HFFc6 (cell line): ENCODE measurements around the gene PLXND1. TPM values are rescaled to one million over a fixed set of nuclear protein-coding genes. Genes with fewer than 3 reads are reported as not detected.

Source experiments
- DNase-seq: peaks from one replicate; pipeline ENCODE4 v3.0.0-alpha.2; 2018
- H3K27ac Mint-ChIP-seq: 2 replicates; pipeline ENCODE4 v1.8.0; 2020; ENCODE audit warnings: mild to moderate bottlenecking, mixed read lengths
- H3K27me3 Mint-ChIP-seq: 2 replicates; pipeline ENCODE4 v1.8.0; 2021; ENCODE audit warnings: mild to moderate bottlenecking, moderate library complexity, mixed read lengths; ENCODE audit not compliant: insufficient read depth
- H3K36me3 Mint-ChIP-seq: 2 replicates; pipeline ENCODE4 v1.8.0; 2021; ENCODE audit warnings: low read depth, mixed read lengths
- H3K4me1 Mint-ChIP-seq: 2 replicates; pipeline ENCODE4 v1.8.0; 2020; ENCODE audit warnings: low read depth, mixed read lengths
- H3K4me3 Mint-ChIP-seq: 2 replicates; pipeline ENCODE4 v1.8.0; 2020; ENCODE audit warnings: mild to moderate bottlenecking, moderate library complexity, mixed read lengths
- H3K9me3 Mint-ChIP-seq: 2 replicates; pipeline ENCODE4 v1.8.0; 2020; ENCODE audit warnings: mild to moderate bottlenecking, mixed read lengths
- CTCF ChIP-seq: fragments of 200-600 bp; sonication (generic); IDR thresholded peaks from 2 replicates; pipeline ENCODE4 v1.5.0; 2021; ENCODE audit warnings: antibody characterized with exemption, mild to moderate bottlenecking
- total RNA-seq, 6 experiments: library from RNA; stranded (reverse); fragmentation: NEBNext Ultra II Directional; extraction: Animal tissue kit (Norgen Biotek cat#: 25700); gene quantifications; 2 replicates in 1 of 6; 3 replicates in 5 of 6; pipeline ENCODE4 v1.2.3, GENCODE V29; 2021

PLXND1 gene
- total RNA-seq, 6 experiments from 2014 or later, result 86.7 to 118 (median 108) TPM

- H3K4me3 Mint-ChIP-seq, result no peak within 1 kb of the TSS
- H3K9me3 Mint-ChIP-seq, result no peaks in the 10 kb centered on the region
- no peaks in the 10 kb centered on the region for H3K4me1 Mint-ChIP-seq
- H3K27ac Mint-ChIP-seq, result no peak within 1 kb of the TSS
- TF ChIP-seq CTCF, result no peak
- H3K27me3 Mint-ChIP-seq, result peaks cover 6% of the 10 kb centered on the region
- no peak for DNase-seq
- H3K36me3 Mint-ChIP-seq, result no peaks in the 10 kb centered on the region
These were observed 63.2 kb downstream of the PLXND1 start, which contains the start of gene H1-8 for GRCh38 chr3:129543156-129543790. TSS of gene H1-8 (plus strand) at chr3:129543175. CDS start at chr3:129543219, 44 bp downstream.

GRCh38 chr3:129542747-129543146 lies 63.7 kb downstream of the PLXND1 start:
- no peak for TF ChIP-seq CTCF
- Mint-ChIP-seq H3K27ac (no peak overlapping the region), H3K9me3 (no peaks in the 10 kb centered on the region), H3K27me3 (peaks cover 6% of the 10 kb centered on the region), H3K36me3 (no peaks in the 10 kb centered on the region), H3K4me1 (no peaks in the 10 kb centered on the region), H3K4me3 (no peak overlapping the region)
- DNase-seq, result no peak

GRCh38 chr3:129540776-129541516 lies 65.5 kb downstream of the PLXND1 start:
- no peak for DNase-seq
- peaks cover 6% of the 10 kb centered on the region for H3K27me3 Mint-ChIP-seq
- TF ChIP-seq CTCF, result no peak
- no peak overlapping the region for H3K27ac Mint-ChIP-seq
- no peak overlapping the region for H3K4me3 Mint-ChIP-seq
- no peaks in the 10 kb centered on the region for H3K36me3 Mint-ChIP-seq
- no peaks in the 10 kb centered on the region for H3K4me1 Mint-ChIP-seq
- H3K9me3 Mint-ChIP-seq, result no peaks in the 10 kb centered on the region

- no peak overlapping the region for H3K4me3 Mint-ChIP-seq
- H3K27me3 Mint-ChIP-seq, result peaks cover 6% of the 10 kb centered on the region
- no peak for DNase-seq
- H3K9me3 Mint-ChIP-seq, result no peaks in the 10 kb centered on the region
- H3K4me1 Mint-ChIP-seq, result peaks cover 8% of the 10 kb centered on the region
- no peak for TF ChIP-seq CTCF
- no peak overlapping the region for H3K27ac Mint-ChIP-seq
- H3K36me3 Mint-ChIP-seq, result no peaks in the 10 kb centered on the region
These were observed 67.3 kb downstream of the PLXND1 start for GRCh38 chr3:129539206-129539605.

GRCh38 chr3:129536804-129537203 lies 69.7 kb downstream of the PLXND1 start:
- no peak overlapping the region for H3K4me3 Mint-ChIP-seq
- TF ChIP-seq CTCF, result no peak
- H3K4me1 Mint-ChIP-seq, result peaks cover 12% of the 10 kb centered on the region
- no peak for DNase-seq
- H3K9me3 Mint-ChIP-seq, result no peaks in the 10 kb centered on the region
- H3K27me3 Mint-ChIP-seq, result peaks cover 3% of the 10 kb centered on the region
- no peaks in the 10 kb centered on the region for H3K36me3 Mint-ChIP-seq
- H3K27ac Mint-ChIP-seq, result no peak overlapping the region
